GM19328 (cell line): Measurements from ENCODE around the gene DNAJC4.

Source experiments
- ATAC-seq: cut with Tn5 transposase; IDR thresholded peaks from one replicate; pipeline ENCODE4 v1.9.1; 2021; ENCODE audit warnings: mild to moderate bottlenecking, moderate library complexity; ENCODE audit not compliant: unreplicated experiment

The DNAJC4 gene, protein sequence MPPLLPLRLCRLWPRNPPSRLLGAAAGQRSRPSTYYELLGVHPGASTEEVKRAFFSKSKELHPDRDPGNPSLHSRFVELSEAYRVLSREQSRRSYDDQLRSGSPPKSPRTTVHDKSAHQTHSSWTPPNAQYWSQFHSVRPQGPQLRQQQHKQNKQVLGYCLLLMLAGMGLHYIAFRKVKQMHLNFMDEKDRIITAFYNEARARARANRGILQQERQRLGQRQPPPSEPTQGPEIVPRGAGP

GRCh38 chr11:64230171-64230984 is at the start of gene DNAJC4:
Gene DNAJC4, plus strand, starts transcription at chr11:64230548. Its CDS starts 307 bp downstream, at chr11:64230855.
- ATAC-seq: no peak

DNA sequence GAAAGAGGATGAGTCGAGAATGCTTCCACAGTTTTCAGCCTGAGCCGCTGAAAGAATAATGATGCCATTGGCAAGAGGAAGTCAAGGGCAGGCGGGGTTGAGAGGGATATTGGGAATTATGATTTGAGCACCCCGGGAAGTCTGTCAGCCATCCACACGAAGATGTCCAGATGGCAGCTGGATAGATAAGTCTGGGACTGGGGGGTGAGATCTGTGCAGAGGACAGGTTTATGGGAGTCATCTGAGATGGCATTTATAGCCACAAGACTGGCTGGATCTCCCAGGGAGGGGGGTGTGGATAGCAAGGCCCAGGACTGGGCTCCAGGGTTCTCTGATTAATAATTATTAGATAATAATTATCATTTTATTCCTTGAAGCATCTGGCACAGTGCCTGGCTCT is 49.5 kb upstream of the DNAJC4 start:
- no peak for ATAC-seq

- no peak for ATAC-seq
These were observed 48.6 kb upstream of the DNAJC4 start for GRCh38 chr11:64181506-64182411.

DNA sequence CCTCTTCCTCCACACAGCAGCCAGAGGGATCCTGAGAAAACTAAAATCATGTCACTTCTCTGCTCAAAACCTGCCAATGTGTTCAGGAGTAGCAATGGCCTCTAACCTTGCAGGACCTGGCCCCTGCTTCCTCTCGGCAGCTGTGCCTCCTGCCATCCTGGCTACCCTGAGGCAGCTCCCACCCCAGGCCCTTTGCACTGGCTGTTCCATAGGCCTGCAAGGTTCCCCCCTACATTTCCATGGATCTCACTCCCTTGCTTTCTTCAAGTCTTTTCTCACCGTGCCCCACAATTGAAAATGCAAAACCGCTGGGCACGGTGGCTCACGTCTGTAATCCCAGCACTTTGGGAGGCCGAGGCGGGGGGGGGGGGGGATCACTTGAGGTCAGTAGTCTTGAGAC is 46.5 kb upstream of the DNAJC4 start:
- no peak for ATAC-seq

- peak; percentile 15 for ATAC-seq
These were observed 45.1 kb upstream of the DNAJC4 start for GRCh38 chr11:64185175-64185692.

DNA sequence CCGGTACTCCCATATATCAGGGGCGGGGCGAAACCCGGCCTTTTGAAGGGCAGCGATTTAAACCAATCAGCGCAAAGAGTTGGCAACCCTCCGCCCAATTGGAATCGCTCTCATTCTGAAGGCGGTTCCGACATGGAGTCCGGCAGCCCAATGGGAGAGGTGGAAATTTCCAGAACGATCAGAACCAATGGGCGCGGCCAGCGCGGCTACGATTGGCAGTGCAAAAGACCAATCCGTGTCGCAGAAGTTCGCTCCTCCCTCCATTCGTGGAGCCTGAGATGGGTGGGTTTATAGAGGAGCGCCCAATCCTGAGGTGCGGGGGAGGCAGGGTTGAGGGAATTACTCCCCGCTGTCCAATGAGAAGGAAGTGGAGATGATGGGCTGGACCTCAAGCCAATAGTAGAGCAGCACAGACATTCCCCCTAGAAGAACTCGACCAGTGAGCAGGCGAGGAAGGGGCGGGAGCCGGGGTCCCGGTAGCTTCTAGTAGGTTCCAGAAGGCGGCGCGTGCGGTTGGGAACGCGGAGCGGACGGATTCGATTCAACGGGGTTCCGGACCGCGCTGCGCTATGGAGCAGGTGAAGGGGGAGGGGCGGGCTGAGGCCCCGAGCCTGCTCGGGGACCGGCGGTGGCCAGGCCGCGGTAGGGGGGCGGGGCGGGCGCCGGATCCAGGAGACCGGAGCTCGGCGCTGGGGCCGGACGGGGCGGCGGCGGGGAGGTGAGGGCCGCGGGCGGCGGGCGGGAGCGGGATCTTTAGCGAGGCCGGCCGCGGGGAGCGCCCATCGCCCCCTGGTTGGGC is 44.5 kb upstream of the DNAJC4 start, which contains the start of gene STIP1:
Gene STIP1, plus strand, starts transcription at position 479 of the 799 bp plus-strand sequence. Its CDS starts 91 bp downstream, at position 570.
- ATAC-seq: peak; percentile 81

DNA sequence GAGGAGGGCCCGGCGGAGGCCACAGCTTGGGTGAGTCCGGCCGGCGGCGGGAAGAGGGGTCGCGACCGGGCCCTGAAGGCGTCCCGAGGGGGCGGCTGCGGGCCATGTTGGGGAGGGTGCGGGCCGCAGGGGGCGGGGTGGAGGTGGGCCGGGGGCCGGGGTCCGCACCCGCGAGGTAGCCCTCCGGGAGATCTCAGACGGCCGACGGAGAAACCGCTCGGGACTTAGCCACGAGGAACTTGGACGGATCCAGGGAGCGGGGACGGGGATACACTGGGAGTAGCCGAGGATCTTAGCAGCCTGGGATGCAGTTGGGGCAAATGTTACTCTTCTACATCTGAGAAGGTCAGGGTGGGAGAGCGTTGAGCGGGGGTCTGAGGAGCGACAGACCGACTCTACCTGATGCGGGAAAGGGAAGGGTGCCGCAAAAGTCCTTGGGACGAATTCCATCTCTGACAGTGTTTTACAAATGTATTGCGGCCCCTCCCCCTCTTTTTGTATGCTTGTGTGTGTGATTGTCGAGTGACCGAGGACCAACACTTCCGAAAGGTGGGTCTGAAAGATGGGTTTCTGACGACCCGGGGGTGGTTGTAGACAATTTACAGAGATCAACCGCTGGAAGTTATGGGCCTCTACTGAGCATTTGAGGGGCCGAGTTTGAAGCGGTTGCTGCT is 43.7 kb upstream of the DNAJC4 start:
- ATAC-seq: no peak

DNA sequence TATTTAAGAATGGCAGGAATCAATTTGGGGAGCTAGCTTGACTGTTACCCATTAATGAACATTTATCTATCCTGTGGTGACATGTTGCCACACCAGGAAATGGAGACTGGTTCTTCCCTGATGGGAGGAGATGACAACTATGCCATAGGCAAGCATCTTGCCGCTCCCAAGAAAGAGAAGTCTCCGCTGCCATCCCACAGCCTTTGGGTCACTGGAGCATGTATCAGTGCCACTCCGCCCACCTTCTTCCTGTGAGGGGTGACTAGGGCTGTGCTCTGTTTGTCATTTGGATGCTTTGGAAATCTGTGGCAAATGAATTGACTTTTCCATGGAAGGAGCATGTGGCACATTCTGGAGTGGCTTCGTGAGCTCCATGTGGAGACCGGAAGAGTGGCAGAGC is 37.9 kb upstream of the DNAJC4 start:
- ATAC-seq: no peak

GRCh38 chr11:64196626-64197025 is 33.7 kb upstream of the DNAJC4 start:
- no peak for ATAC-seq

GRCh38 chr11:64198511-64198910 is 31.8 kb upstream of the DNAJC4 start:
- ATAC-seq: no peak

- ATAC-seq: no peak
These were observed 28.8 kb upstream of the DNAJC4 start for GRCh38 chr11:64201543-64201942.

GRCh38 chr11:64202992-64203391 is 27.4 kb upstream of the DNAJC4 start:
- ATAC-seq: no peak

DNA sequence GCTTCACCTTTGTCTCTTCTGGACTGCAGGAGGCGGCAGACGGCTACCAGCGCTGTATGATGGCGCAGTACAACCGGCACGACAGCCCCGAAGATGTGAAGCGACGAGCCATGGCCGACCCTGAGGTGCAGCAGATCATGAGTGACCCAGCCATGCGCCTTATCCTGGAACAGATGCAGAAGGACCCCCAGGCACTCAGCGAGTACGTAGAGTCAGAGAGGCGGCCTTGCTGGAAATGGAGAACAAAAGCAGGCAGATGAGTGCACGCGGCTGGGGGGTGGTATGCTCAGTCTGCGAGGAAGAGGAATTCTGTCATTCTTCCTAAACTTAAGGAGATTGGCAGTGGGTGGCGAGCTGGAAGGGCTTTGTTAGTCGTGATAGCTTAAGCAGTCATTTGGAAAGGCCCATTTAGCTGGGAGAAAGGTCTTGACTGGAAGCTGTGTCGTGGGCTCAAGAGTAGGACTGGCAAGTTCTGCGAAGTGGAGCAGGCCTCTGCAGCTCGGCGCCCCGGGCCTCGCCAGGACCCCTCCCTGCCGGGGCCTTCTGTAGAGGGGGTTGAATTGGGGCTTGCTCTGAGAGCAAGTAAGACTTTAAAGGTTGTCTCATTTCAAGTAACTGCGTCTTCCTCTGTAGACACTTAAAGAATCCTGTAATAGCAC is 26.8 kb upstream of the DNAJC4 start:
- ATAC-seq: no peak

- ATAC-seq: no peak
These were observed 26.3 kb upstream of the DNAJC4 start for GRCh38 chr11:64204080-64204440.

DNA sequence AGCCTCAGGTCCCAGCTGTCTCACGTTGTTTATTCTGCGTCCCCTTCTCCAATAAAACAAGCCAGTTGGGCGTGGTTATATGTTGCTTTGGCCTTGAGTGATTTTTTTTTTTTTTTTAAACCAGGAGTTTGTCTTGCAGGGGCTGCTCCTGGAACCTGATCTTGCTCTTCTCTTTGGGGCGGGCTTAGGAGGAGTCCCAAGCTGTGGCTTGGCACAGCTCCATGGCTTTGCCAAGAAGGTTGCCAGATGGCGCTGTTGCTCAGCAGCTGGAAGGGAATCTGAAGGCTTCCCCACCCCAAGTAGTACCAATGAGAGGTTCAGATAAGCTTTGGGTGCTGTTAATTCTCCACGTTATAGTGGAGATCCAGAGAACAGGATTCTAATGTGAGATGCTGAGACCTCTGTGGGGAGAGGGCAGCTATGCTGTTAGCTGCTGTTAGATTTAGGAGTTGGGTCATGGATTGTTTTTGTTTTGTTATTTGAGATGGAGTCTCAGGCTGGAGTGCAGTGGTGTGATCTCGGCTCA is 25.8 kb upstream of the DNAJC4 start:
- ATAC-seq: no peak

- no peak for ATAC-seq
These were observed 23.7 kb upstream of the DNAJC4 start, which contains the start of gene FERMT3 for GRCh38 chr11:64206457-64207255. Gene FERMT3, plus strand, starts transcription at chr11:64206721. Its CDS starts 644 bp downstream, at chr11:64207365.

GRCh38 chr11:64207256-64208085 is 22.9 kb upstream of the DNAJC4 start:
- ATAC-seq: peak; percentile 56
